ENCODE results near the gene PPIL6. TPM values are rescaled to one million over a fixed set of nuclear protein-coding genes. Genes with fewer than 3 reads are reported as not detected.

PPIL6 gene
- polyA plus RNA-seq, 1 of the 3 experiments (the other 2 are of a cell fraction) = 1.1 TPM

DNA sequence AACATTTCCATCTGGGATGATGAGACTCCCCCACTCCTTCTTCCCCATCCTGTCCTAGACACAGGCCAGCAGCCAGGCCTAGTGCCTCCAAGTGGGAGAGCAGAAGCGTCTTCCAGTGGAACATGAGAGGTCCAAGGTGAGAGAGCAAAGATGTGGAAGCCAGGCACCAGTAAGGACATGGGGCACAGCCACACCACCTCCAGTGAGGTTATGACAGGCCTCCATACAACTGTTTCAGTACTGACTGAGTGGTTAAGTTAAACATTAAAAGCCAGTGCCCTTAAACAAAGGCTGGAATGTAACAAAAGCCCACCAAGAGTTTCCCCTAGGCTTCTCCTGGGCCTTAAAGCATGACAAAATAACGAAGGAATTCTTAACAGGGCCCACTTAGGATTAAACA lies 37.3 kb upstream of the PPIL6 start:
- H3K9ac ChIP-seq = no peak overlapping the region
- H3K4me1 ChIP-seq (ENCODE audit: control insufficient read depth in 1 of 2, insufficient read depth in 2 of 2, low read depth in 1 of 2, low read length in 1 of 2) = peaks cover 12 to 14% of the 10 kb centered on the region in 2 experiments; a peak in 3 of 4 replicates
- H3F3A ChIP-seq (replicated peaks; ENCODE audit: insufficient read depth) = no peaks in the 10 kb centered on the region
- peaks cover 12% of the 10 kb centered on the region; the same call in 1 of the 2 replicates for H4K20me1 ChIP-seq (ENCODE audit: insufficient read depth)
- ChIA-PET CTCF (no interaction called here), POLR2A (no interaction called here)
- no peak for TF ChIP-seq RCOR1 (IDR thresholded peaks at IDR 0.05; ENCODE audit: low read length)
- no peak for TF ChIP-seq TEAD4 (IDR thresholded peaks at IDR 0.05; ENCODE audit: borderline replicate concordance, insufficient read depth)
- TF ChIP-seq RXRA (IDR thresholded peaks at IDR 0.05; ENCODE audit: borderline replicate concordance, low read depth) = no peak
- TF ChIP-seq EP300 (IDR thresholded peaks at IDR 0.05; ENCODE audit: borderline replicate concordance in 1 of 2, low read depth in 1 of 2, low read length in 1 of 2) = no peak
- TF ChIP-seq, protein P1, sequence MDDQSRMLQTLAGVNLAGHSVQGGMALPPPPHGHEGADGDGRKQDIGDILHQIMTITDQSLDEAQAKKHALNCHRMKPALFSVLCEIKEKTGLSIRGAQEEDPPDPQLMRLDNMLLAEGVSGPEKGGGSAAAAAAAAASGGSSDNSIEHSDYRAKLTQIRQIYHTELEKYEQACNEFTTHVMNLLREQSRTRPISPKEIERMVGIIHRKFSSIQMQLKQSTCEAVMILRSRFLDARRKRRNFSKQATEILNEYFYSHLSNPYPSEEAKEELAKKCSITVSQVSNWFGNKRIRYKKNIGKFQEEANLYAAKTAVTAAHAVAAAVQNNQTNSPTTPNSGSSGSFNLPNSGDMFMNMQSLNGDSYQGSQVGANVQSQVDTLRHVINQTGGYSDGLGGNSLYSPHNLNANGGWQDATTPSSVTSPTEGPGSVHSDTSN (IDR thresholded peaks at IDR 0.05) = no peak
- no peak for TF ChIP-seq SIN3A (IDR thresholded peaks at IDR 0.05; ENCODE audit: borderline replicate concordance, low read depth, low read length)
- no peak for TF ChIP-seq MXI1 (IDR thresholded peaks at IDR 0.05; ENCODE audit: low read depth, low read length)
- TF ChIP-seq, protein P2, sequence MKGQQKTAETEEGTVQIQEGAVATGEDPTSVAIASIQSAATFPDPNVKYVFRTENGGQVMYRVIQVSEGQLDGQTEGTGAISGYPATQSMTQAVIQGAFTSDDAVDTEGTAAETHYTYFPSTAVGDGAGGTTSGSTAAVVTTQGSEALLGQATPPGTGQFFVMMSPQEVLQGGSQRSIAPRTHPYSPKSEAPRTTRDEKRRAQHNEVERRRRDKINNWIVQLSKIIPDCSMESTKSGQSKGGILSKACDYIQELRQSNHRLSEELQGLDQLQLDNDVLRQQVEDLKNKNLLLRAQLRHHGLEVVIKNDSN (IDR thresholded peaks at IDR 0.05; ENCODE audit: borderline replicate concordance, low read depth) = no peak
- no peak for TF ChIP-seq GABPA (IDR thresholded peaks at IDR 0.05; ENCODE audit: low read depth)
- TF ChIP-seq TAF1 (IDR thresholded peaks at IDR 0.05; ENCODE audit: borderline replicate concordance, low read depth, low read length) = no peak
- TF ChIP-seq, protein P3, sequence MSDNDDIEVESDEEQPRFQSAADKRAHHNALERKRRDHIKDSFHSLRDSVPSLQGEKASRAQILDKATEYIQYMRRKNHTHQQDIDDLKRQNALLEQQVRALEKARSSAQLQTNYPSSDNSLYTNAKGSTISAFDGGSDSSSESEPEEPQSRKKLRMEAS (IDR thresholded peaks at IDR 0.05; ENCODE audit: low read depth) = no peak
- no peak for TF ChIP-seq RAD21 (IDR thresholded peaks at IDR 0.05; ENCODE audit: low read length)
- TF ChIP-seq, protein P4, sequence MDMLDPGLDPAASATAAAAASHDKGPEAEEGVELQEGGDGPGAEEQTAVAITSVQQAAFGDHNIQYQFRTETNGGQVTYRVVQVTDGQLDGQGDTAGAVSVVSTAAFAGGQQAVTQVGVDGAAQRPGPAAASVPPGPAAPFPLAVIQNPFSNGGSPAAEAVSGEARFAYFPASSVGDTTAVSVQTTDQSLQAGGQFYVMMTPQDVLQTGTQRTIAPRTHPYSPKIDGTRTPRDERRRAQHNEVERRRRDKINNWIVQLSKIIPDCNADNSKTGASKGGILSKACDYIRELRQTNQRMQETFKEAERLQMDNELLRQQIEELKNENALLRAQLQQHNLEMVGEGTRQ (IDR thresholded peaks at IDR 0.05; ENCODE audit: borderline replicate concordance, low read depth, low read length) = no peak
- H3K9me2 ChIP-seq = no peaks in the 10 kb centered on the region
- H3K27me3 ChIP-seq (ENCODE audit: insufficient read depth) = no peaks in the 10 kb centered on the region
- no peak overlapping the region for H3K4me3 ChIP-seq (ENCODE audit: low read depth in 2 of 2, low read length in 1 of 2)
- H3K9me3 ChIP-seq = no peaks in the 10 kb centered on the region
- no peak overlapping the region for H2AFZ ChIP-seq (ENCODE audit: low read depth)
- H3K27ac ChIP-seq (ENCODE audit: low read depth in 2 of 2, low read length in 1 of 2) = no peak overlapping the region
- DNase-seq = no peak
- H3K79me2 ChIP-seq (ENCODE audit: insufficient read depth) = peaks cover 65% of the 10 kb centered on the region
- H3K36me3 ChIP-seq (replicated peaks in 1 of 2; ENCODE audit: control insufficient read depth in 1 of 2, insufficient read depth in 2 of 2, low read length in 1 of 2) = peaks cover 42 to 49% of the 10 kb centered on the region in 2 experiments
- WGBS (ENCODE audit: low lambda C conversion rate) = 100% methylated on average over 2 of the region's 2 CpGs
- no peak overlapping the region for H3K4me2 ChIP-seq

DNA sequence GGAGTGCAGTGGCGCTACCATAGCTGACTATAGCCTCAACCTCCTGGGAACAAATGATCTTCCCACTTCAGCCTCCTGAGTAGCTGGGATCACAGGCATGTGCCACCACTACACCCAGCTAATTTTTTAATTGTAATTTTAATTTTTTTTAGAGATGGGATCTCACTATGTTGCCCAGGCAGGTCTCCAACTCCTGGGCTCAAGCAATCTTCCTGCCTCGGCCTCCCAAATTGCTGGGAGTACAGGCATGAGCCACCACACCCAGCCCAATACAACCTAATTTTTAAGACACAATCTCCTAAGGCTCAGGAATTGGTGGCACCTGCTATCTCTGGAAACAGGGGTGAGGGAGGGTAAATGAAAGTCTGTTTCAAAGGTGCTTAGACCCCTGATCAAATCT lies 36.8 kb upstream of the PPIL6 start:
- Histone ChIP-seq H3K9me2 (no peaks in the 10 kb centered on the region), H3K36me3 (replicated peaks in 1 of 2; ENCODE audit: control insufficient read depth in 1 of 2, insufficient read depth in 2 of 2, low read length in 1 of 2) (peaks cover 47 to 49% of the 10 kb centered on the region in 2 experiments), H3K27me3 (ENCODE audit: insufficient read depth) (no peaks in the 10 kb centered on the region), H3K9me3 (no peaks in the 10 kb centered on the region), H3K4me2 (no peak overlapping the region), H3K4me3 (ENCODE audit: low read depth in 2 of 2, low read length in 1 of 2) (no peak overlapping the region), H3K4me1 (ENCODE audit: control insufficient read depth in 1 of 2, insufficient read depth in 2 of 2, low read depth in 1 of 2, low read length in 1 of 2) (peaks cover 12 to 14% of the 10 kb centered on the region in 2 experiments; a peak in 3 of 4 replicates), H4K20me1 (ENCODE audit: insufficient read depth) (peaks cover 12% of the 10 kb centered on the region; the same call in 1 of the 2 replicates), H3K79me2 (ENCODE audit: insufficient read depth) (peaks cover 61% of the 10 kb centered on the region), H2AFZ (ENCODE audit: low read depth) (no peak overlapping the region), H3F3A (replicated peaks; ENCODE audit: insufficient read depth) (no peaks in the 10 kb centered on the region), H3K9ac (no peak overlapping the region), H3K27ac (ENCODE audit: low read depth in 2 of 2, low read length in 1 of 2) (no peak overlapping the region)
- DNase-seq = no peak
- TF ChIP-seq EZH2phosphoT487 (IDR thresholded peaks at IDR 0.05; ENCODE audit: borderline replicate concordance, low read depth) = no peak
- ChIA-PET POLR2A (no interaction called here), CTCF (interaction anchor here (0.6 kb wide), 1 partner anchor 105 kb away, joined by 3 read pairs; no protein-coding TSS in a partner anchor)
- 100% methylated on average over 2 of the region's 2 CpGs for WGBS (ENCODE audit: low lambda C conversion rate)
